GM12878 (cell line): ENCODE data around the gene SEC61A1. TPM values are rescaled to one million over a fixed set of nuclear protein-coding genes. Genes with fewer than 3 reads are reported as not detected.

ENCODE experiments used
- ATAC-seq: fragments of 200-7000 bp; cut with Tn5 transposase; 3 replicates; pipeline ENCODE4 v1.9.1; 2020; ENCODE audit warnings: mild to moderate bottlenecking, moderate library complexity
- BruUV-seq: library from RNA; stranded (reverse); fragments of 400-500 nt; replicated peaks from 2 replicates; lab custom pipeline; 2021; lab: Mats Ljungman, UMichigan
- CTCF ChIA-PET: fragments of 300-600 bp; sonication (Branson Sonifier 250); formaldehyde crosslinking; extraction: SDS; loops from one replicate; lab custom pipeline; 2021; ENCODE audit warnings: inconsistent platforms; lab: Yijun Ruan, JAX
- POLR2A ChIA-PET: fragments of 350-600 bp; formaldehyde crosslinking; extraction: SDS; loops from one replicate; lab custom pipeline; 2021; ENCODE audit warnings: inconsistent platforms; lab: Charles Lee
- RAD21 ChIA-PET: fragments of 300-600 bp; sonication (Branson Sonifier 250); formaldehyde crosslinking; loops from one replicate; lab custom pipeline; 2023; ENCODE audit warnings: antibody characterized with exemption; ENCODE audit not compliant: unreplicated experiment; lab: Charles Lee
- SMC1A ChIA-PET: fragments of 300-600 bp; sonication (Branson Sonifier 250); formaldehyde crosslinking; loops from one replicate; lab custom pipeline; 2023; ENCODE audit not compliant: unreplicated experiment, uncharacterized antibody; lab: Charles Lee
- DNase-seq: peaks from one replicate; pipeline ENCODE4 v3.0.0-alpha.2; 2011; ENCODE audit warnings: low read depth, low spot score
- FAIRE-seq: peaks from 3 replicates; lab custom pipeline; 2011; peaks lifted over from hg19 to GRCh38; lab: Jason Lieb, UNC
- H2AFZ ChIP-seq: 2 replicates; pipeline ENCODE4 v1.6.0; 2011; ENCODE audit warnings: low read depth, low read length, control low read depth; ENCODE audit not compliant: control insufficient read depth
- H3K27ac ChIP-seq: 2 replicates; pipeline ENCODE4 v1.5.1; 2011; ENCODE audit warnings: control low read depth; ENCODE audit not compliant: control insufficient read depth, insufficient read depth
- H3K27me3 ChIP-seq, 2 experiments: replicated peaks in 1 of 2; 2 replicates each; pipeline versions ENCODE4 v1.6.0 to v1.6.1; 2011; ENCODE audit warnings: low read length in 1 of 2; ENCODE audit not compliant: control insufficient read depth in 2 of 2, insufficient read depth in 2 of 2
- H3K36me3 ChIP-seq, 2 experiments: 2 replicates each; pipeline ENCODE4 v1.5.1; 2011; ENCODE audit warnings: low read length in 1 of 2; ENCODE audit not compliant: control insufficient read depth in 2 of 2, insufficient read depth in 2 of 2
- H3K4me1 ChIP-seq: 2 replicates; pipeline ENCODE4 v1.6.1; 2011; ENCODE audit warnings: mild to moderate bottlenecking, low read length, moderate library complexity, mixed read lengths; ENCODE audit not compliant: control insufficient read depth, insufficient read depth
- H3K4me2 ChIP-seq: 2 replicates; pipeline ENCODE4 v1.6.0; 2011; ENCODE audit warnings: control low read depth; ENCODE audit not compliant: control insufficient read depth, insufficient read depth
- H3K4me3 ChIP-seq: fragments of 200-600 bp; sonication (generic); 2 replicates; pipeline ENCODE4 v1.5.1; 2016
- H3K79me2 ChIP-seq: 2 replicates; pipeline ENCODE4 v1.6.0; 2011; ENCODE audit warnings: low read length; ENCODE audit not compliant: control insufficient read depth, insufficient read depth
- H3K9ac ChIP-seq: 2 replicates; pipeline ENCODE4 v1.8.0; 2011; ENCODE audit warnings: low read length, control low read depth, mixed read lengths; ENCODE audit not compliant: control insufficient read depth, insufficient read depth
- H3K9me3 ChIP-seq: replicated peaks from 3 replicates; pipeline ENCODE4 v1.5.1; 2011; ENCODE audit warnings: mild to moderate bottlenecking, low read length; ENCODE audit not compliant: control insufficient read depth, insufficient read depth
- H4K20me1 ChIP-seq: 2 replicates; pipeline ENCODE4 v1.6.0; 2011; ENCODE audit not compliant: control insufficient read depth, insufficient read depth
- CBX3 ChIP-seq: fragments of 200-600 bp; sonication (generic); IDR thresholded peaks from 2 replicates; pipeline ENCODE4 v1.6.1; 2016; ENCODE audit warnings: low read depth, borderline replicate concordance
- EP300 ChIP-seq, 2 experiments: fragments of 150-350 bp in 1 of 2; IDR thresholded peaks; 2 replicates each; pipeline ENCODE4 v1.6.1; 2011 to 2012; ENCODE audit warnings: low read depth in 2 of 2, low read length in 2 of 2, borderline replicate concordance in 1 of 2, improper control_type of control experiment in 1 of 2, inconsistent platforms in 1 of 2; ENCODE audit not compliant: control insufficient read depth in 1 of 2
- FOS ChIP-seq: IDR thresholded peaks from 3 replicates; pipeline ENCODE4 v1.6.1; 2011; ENCODE audit warnings: borderline replicate concordance; ENCODE audit not compliant: insufficient read length; ENCODE audit errors: extremely low read depth
- HDAC6 ChIP-seq: fragments of 200-600 bp; sonication (generic); IDR thresholded peaks from one replicate; pipeline ENCODE4 v1.8.0; 2017; ENCODE audit warnings: antibody characterized with exemption; ENCODE audit not compliant: unreplicated experiment
- IRF4 ChIP-seq: IDR thresholded peaks from 2 replicates; pipeline ENCODE4 v1.6.1; 2011; ENCODE audit warnings: low read depth, low read length
- KDM1A ChIP-seq: fragments of 200-600 bp; sonication (generic); IDR thresholded peaks from 2 replicates; pipeline ENCODE4 v1.6.1; 2016; ENCODE audit warnings: borderline replicate concordance
- MEF2A ChIP-seq: IDR thresholded peaks from 2 replicates; pipeline ENCODE4 v1.6.1; 2011; ENCODE audit warnings: low read depth, mild to moderate bottlenecking, low read length, moderate library complexity; ENCODE audit not compliant: insufficient read depth
- PBX3 ChIP-seq: IDR thresholded peaks from 2 replicates; pipeline ENCODE4 v1.6.1; 2011; ENCODE audit warnings: mild to moderate bottlenecking, low read depth, low read length, moderate library complexity; ENCODE audit not compliant: insufficient replicate concordance
- RAD21 ChIP-seq: IDR thresholded peaks from 2 replicates; pipeline ENCODE4 v1.6.1; 2011; ENCODE audit warnings: mild to moderate bottlenecking, low read depth, low read length, moderate library complexity; ENCODE audit not compliant: insufficient read depth
- REST ChIP-seq: IDR thresholded peaks from 2 replicates; pipeline ENCODE4 v1.6.1; 2012; ENCODE audit warnings: mild to moderate bottlenecking, low read depth, low read length
- RFX5 ChIP-seq: IDR thresholded peaks from 2 replicates; pipeline ENCODE4 v1.6.1; 2011; ENCODE audit warnings: low read depth, low read length, improper control_type of control experiment
- SIN3A ChIP-seq: IDR thresholded peaks from 2 replicates; pipeline ENCODE4 v1.6.1; 2012; ENCODE audit warnings: low read depth, low read length, improper control_type of control experiment
- TCF7 ChIP-seq: IDR thresholded peaks from 2 replicates; pipeline ENCODE4 v1.6.1; 2014; ENCODE audit warnings: antibody characterized with exemption, borderline replicate concordance
- YBX1 ChIP-seq: fragments of 450-650 bp; IDR thresholded peaks from 2 replicates; pipeline ENCODE4 v1.6.1; 2016; ENCODE audit warnings: antibody characterized with exemption
- ZSCAN29 ChIP-seq: fragments of 450-650 bp; IDR thresholded peaks from 2 replicates; pipeline ENCODE4 v1.6.1; 2017; ENCODE audit warnings: mild to moderate bottlenecking, moderate library complexity
- WGBS: methylation state at CpG from one replicate; pipeline ENCODE4 v1.1.6; 2016; ENCODE audit warnings: low lambda C conversion rate; ENCODE audit not compliant: insufficient replicate concordance, insufficient coverage; ENCODE audit errors: missing lambda C conversion rate; 5-methylcytosine and 5-hydroxymethylcytosine counted together
- in situ Hi-C: fragments of 300-500 bp; cut with MboI; formaldehyde crosslinking; loops from 9 replicates; pipeline ENCODE4 v1.14.3; 2018; ENCODE audit warnings: mixed read lengths
- intact Hi-C: fragments of 100-400 bp; cut with micrococcal nuclease; formaldehyde crosslinking; loops from one replicate; pipeline ENCODE4 v1.14.2; 2022; ENCODE audit not compliant: unreplicated experiment
- polyA plus RNA-seq, 11 experiments: library from polyadenylated mRNA; depleted of rRNA in 4 of 11; unstranded in 6 of 11; stranded (reverse) in 5 of 11; fragments of >200 nt; fragmentation: Nextera tagmentation in 4 of 11; fragmentation: Illumina TruSeq in 1 of 11; extraction: Ambion mirVana in 4 of 11; extraction: Trizol in 1 of 11; gene quantifications; 1 replicate in 1 of 11; 2 replicates in 10 of 11; pipeline versions ENCODE4 v1.2.1 to v1.2.3, GENCODE V29; 2011 to 2016; ENCODE audit warnings: inconsistent platforms in 2 of 11, missing spikeins in 2 of 11, low read depth in 1 of 11
- total RNA-seq, 4 experiments: library from RNA; depleted of rRNA in 3 of 4; stranded (reverse); fragments of >200 nt in 3 of 4; fragmentation: Illumina TruSeq in 1 of 4; extraction: Trizol in 1 of 4; gene quantifications; 2 replicates each; pipeline versions ENCODE4 v1.2.1 to v1.2.3, GENCODE V29; 2013 to 2021
- TF ChIP-seq, protein P1 (sequence below): fragments of 450-650 bp; IDR thresholded peaks from 2 replicates; pipeline ENCODE4 v1.6.1; 2018; ENCODE audit warnings: mild to moderate bottlenecking, low read depth, moderate library complexity; ENCODE audit not compliant: partially characterized antibody

SEC61A1 gene
- total and polyA plus RNA-seq, 10 of the 15 experiments (the other 5 are each of a cell fraction or from before 2014, with no cell fraction given) = 5.2 to 265 (median 142) TPM

DNA sequence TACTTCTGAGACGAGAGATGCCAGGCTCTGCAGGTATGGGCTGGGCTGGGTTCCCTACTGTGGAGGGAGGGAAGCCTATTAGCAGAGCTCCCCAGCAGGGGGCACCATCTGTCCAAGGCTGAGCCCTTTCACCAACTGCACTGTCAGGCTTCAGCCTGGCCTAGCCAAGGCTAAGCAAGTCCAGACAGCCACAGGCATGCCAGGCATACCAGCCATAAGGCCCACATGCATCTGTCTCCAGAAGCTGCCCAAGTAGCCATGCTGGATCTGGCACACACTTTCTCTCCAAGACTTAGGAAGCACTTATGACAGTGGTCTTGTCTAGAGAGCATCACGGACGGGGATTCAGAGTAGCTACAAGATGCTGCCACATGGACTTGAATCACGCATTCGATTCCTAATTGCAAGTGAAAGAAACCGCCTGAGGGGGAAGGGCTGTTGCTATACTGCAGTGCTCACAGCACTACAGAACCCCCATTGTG, 43.0 kb downstream of the SEC61A1 start:
- ChIA-PET SMC1A (interaction anchor here (0.6 to 5.1 kb wide), 11 partner anchors 16 to 510 kb away, joined by 3 to 53 read pairs (median 4); partner anchors contain the start of gene RUVBL1), POLR2A (interaction anchor here (0.5 to 1.2 kb wide), 2 partner anchors 8 to 1113 kb away, joined by 3 to 4 read pairs; no protein-coding TSS in a partner anchor), RAD21 (interaction anchor here (0.8 to 3.8 kb wide), 12 partner anchors 11 to 511 kb away, joined by 3 to 36 read pairs (median 4); partner anchors contain the start of gene RUVBL1), CTCF (interaction anchor here (0.6 to 9.0 kb wide), 26 partner anchors 9 to 554 kb away, joined by 3 to 115 read pairs (median 4); partner anchors contain the start of gene RUVBL1)
- H3K9me3 ChIP-seq = no peaks in the 10 kb centered on the region
- H3K79me2 ChIP-seq = no peaks in the 10 kb centered on the region
- ATAC-seq = peak; percentile 100
- intact Hi-C loops = loop anchor here (1.0 to 5.0 kb wide), 4 partner anchors 38 to 402 kb away; no protein-coding TSS in a partner anchor
- no peaks in the 10 kb centered on the region; the same call in 1 of the 2 replicates for H4K20me1 ChIP-seq
- no peak for DNase-seq
- H3K9ac ChIP-seq = no peak overlapping the region
- H3K27ac ChIP-seq = no peak overlapping the region; the same call in none of the 2 replicates
- no peaks in the 10 kb centered on the region for H3K27me3 ChIP-seq
- BruUV-seq = no TSS peak
- H3K4me2 ChIP-seq = no peak overlapping the region
- WGBS = 81% methylated on average over 5 of the region's 6 CpGs
- in situ Hi-C loops = loop anchor here (10.0 to 25.0 kb wide), 2 partner anchors 400 to 517 kb away; partner anchors contain the start of gene GATA2
- FAIRE-seq = peak; percentile 97
- no peak overlapping the region for H3K4me3 ChIP-seq
- no peaks in the 10 kb centered on the region for H3K4me1 ChIP-seq
- no peak overlapping the region for H2AFZ ChIP-seq
- H3K36me3 ChIP-seq = peaks cover 24 to 28% of the 10 kb centered on the region in 2 experiments
- TF ChIP-seq MEF2A = no peak
- TF ChIP-seq TCF7 = no peak
- TF ChIP-seq SIN3A = no peak
- TF ChIP-seq KDM1A = no peak
- TF ChIP-seq YBX1 = no peak
- TF ChIP-seq IRF4 = no peak
- no peak for TF ChIP-seq EP300 (IDR thresholded peaks at IDR 0.05; ENCODE audit: borderline replicate concordance in 1 of 2, control insufficient read depth in 1 of 2, low read depth in 2 of 2, low read length in 2 of 2)
- peak; percentile 77 for TF ChIP-seq RAD21
- no peak for TF ChIP-seq REST
- TF ChIP-seq RFX5 = peak; percentile 7; the same call in 1 of the 2 replicates
- no peak for TF ChIP-seq PBX3
- no peak for TF ChIP-seq ZSCAN29
- TF ChIP-seq HDAC6 = no peak
- no peak for TF ChIP-seq CBX3
- no peak for TF ChIP-seq FOS
- TF ChIP-seq, protein P1, sequence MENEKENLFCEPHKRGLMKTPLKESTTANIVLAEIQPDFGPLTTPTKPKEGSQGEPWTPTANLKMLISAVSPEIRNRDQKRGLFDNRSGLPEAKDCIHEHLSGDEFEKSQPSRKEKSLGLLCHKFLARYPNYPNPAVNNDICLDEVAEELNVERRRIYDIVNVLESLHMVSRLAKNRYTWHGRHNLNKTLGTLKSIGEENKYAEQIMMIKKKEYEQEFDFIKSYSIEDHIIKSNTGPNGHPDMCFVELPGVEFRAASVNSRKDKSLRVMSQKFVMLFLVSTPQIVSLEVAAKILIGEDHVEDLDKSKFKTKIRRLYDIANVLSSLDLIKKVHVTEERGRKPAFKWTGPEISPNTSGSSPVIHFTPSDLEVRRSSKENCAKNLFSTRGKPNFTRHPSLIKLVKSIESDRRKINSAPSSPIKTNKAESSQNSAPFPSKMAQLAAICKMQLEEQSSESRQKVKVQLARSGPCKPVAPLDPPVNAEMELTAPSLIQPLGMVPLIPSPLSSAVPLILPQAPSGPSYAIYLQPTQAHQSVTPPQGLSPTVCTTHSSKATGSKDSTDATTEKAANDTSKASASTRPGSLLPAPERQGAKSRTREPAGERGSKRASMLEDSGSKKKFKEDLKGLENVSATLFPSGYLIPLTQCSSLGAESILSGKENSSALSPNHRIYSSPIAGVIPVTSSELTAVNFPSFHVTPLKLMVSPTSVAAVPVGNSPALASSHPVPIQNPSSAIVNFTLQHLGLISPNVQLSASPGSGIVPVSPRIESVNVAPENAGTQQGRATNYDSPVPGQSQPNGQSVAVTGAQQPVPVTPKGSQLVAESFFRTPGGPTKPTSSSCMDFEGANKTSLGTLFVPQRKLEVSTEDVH = no peak
